ENCODE measurements around the gene BMP4.

DNA sequence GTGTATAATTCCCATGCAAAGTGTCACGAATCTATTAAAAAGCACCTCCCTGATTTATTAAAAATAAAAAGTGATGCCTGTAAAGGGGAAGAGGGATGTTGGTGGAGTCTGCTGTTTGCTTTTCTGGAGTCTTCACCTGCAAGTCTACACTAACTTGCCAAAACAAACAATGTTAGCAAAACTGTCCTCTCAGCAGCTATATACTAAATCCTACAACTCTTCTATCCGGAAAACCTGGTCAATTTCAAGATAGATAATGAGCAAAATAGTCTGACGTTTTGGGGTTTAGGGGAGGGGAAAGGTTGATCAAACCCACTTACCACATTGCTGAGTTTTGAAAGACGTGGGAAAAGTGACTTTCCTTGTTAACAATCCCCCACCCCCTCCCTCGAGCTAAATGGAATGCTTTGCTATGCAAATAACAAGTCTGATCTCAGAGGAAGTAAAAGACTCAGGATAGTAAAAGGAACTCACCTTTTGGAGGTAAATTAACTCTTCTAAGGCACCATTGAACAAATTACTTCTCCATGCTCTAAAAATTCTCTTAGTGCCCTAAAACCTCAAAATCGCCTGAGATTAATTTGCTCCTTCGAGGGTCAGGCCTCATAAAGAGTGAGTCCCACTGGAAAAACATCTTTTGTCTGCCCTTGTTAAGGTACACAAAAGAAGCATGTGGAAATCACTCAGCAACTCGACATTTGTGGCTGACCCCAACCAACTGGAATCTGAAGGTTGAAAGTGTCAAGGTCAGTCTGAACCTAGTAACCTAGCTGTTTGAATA lies 13.5 kb downstream of the BMP4 start:
- TF ChIP-seq CTCF (IDR thresholded peaks at IDR 0.05; ENCODE audit: low read depth, low read length, poor library complexity, severe bottlenecking) (no peak), EZH2phosphoT487 (IDR thresholded peaks at IDR 0.05; ENCODE audit: borderline replicate concordance, low read length) (no peak)

Data from DOHH2 (cell line).